ENCODE measurements around the gene GPHN. TPM values are rescaled to one million over a fixed set of nuclear protein-coding genes. Genes with fewer than 3 reads are reported as not detected.

The GPHN gene
- total and polyA plus RNA-seq, 2 of the 8 experiments (the other 6 are each of a cell fraction or from before 2014, with no cell fraction given) = 6.0 to 16.0 TPM

GRCh38 chr14:66487164-66487563, 20.8 kb upstream of the GPHN start (continued):
- TF ChIP-seq JUN (IDR thresholded peaks at IDR 0.05; ENCODE audit: low read depth, low read length) (no peak), RXRA (IDR thresholded peaks at IDR 0.05; ENCODE audit: insufficient read depth, low read depth, low read length) (no peak), HDAC2 (IDR thresholded peaks at IDR 0.05; ENCODE audit: borderline replicate concordance in 1 of 2, low read depth in 2 of 2, low read length in 2 of 2) (no peak), SIRT6 (IDR thresholded peaks at IDR 0.05; ENCODE audit: low read length) (no peak), NRF1 (IDR thresholded peaks at IDR 0.05; ENCODE audit: low read depth, low read length) (no peak), CTBP2 (IDR thresholded peaks at IDR 0.05; ENCODE audit: borderline replicate concordance, insufficient read depth, insufficient read length, low read length) (no peak)

Data from H1 (cell line).